HG02870 (cell line): ENCODE data around the gene FGR.

ENCODE experiments used
- ATAC-seq: cut with Tn5 transposase; IDR thresholded peaks from one replicate; pipeline ENCODE4 v1.9.1; 2021; ENCODE audit warnings: mild to moderate bottlenecking, moderate library complexity; ENCODE audit not compliant: unreplicated experiment

Gene FGR

DNA sequence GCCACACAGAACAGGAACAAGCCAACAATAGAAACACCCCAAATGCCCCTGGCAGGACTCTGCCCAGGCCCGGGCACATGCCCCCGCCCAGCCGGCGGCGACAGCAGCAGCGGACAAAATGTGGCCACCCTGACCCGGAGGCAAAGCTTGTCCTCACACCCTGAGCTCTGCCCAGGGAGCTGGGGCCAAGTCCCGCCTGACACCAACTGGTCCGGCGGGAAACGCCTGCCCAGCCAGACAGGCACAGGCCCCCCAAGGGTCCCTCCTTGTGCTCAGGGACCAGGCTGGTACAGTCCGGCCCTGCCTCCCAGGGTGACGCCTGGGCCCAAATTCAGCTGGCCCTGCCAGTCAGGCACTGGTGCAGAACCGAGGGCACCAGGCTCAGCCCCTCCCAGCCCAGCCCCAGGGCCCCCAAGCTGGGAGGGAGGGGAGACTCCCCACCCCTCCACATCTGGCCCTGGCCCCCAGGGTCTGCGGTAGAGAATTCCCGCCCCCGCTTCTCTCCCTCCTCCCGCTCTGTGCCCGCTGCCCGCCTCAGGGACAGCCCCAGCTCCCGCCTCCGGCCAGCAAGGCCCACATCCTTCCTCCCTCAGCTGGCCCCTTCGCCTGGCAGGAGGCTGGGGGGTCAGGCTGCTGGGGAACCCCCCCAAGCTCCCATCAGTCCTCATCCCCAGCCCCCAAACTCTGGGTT is 33.1 kb downstream of the FGR start:
- no peak for ATAC-seq

DNA sequence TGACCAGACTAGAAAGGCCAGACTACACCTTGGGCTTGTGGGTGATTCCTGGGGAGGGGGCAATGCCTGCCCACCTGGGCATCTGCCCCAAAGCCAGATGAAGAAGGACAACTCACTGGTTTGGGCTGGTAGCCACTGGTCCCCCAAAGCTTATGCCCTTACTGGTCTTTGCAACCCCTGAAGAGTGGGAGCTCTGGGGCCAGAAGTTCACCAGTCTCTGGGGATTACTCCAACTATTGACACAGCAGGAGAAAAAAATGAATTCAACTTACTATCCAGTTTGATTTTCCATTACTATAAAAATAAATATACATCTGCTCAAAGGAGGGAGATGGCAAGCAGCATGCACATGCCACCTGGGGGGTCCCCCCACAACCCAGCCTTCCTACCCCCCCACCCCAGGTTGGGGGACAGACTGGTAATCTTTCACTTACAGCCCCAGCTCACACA is 33.6 kb downstream of the FGR start:
- no peak for ATAC-seq

DNA sequence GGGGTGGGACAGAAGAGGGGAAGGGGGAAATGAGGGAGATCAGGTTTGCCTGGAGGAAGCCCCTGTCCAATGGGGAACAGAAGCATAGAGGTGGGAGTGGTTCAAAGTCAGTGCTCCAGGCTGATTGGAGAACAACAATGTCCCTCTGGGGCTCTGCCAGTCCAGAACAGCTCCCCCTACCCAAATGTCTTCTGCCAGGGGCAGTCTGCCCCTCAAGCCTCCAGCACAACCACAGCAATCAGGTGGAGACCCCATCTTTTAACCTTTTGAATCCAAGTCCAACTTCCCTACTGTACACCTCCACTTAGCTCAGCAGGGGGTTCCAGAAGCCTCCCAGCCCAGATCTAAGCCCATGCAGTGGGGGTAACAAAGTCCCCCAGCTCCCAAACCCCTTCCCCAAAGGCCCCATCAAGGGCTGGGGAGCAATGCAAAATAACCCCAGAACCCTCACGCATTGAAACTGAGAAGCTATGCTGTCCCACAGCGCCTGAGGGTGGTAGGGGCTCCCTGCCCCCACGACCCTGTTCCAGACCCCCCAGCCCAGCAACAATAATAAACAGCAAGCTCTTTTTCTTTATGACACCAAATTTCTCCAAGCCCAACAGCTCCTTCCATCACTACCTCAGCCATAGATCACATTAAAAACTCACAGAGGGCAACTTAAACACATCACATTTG is 34.3 kb downstream of the FGR start:
- no peak for ATAC-seq

DNA sequence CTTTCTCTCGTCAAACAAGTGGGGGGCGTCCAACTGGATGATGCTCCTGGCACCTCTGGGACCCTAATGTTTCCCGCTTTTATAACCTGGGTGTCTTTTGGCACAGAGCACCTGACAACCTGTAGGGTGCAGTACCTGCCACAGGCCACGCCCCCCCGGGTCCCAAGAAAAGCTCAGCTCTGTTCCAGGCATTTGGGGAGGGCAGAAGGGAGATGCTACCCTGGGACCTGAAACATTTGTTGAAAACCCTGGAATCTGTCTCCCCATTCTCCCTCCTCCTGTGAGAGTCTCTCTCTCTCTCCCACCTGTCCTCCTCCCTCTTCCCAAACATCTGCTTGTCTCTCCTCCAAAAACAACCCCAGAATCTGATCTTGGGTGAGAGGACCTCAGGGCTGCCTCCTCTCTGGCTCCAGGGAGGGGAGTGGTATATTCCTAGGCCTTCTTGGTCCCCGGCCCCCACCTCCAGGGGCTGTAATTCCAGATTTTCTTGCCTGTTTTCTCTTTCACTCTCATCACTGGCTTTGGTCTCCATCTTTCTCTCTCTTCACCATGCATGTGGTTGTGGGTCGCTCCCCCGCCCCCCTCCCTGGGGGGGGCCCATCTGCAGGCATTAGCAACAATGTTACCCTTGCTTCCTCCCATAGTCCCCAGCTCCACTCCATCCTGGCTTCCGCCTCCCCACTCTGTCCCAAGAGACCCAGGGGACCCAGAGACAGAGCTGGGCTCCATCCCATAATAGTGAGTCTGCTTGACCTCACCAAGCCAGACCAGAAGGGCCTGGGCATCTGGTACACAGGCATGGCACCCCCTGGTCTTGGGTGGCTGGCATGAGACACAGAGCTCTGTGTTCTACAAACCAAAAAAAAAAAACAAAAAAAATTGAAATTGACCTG is 35.1 kb downstream of the FGR start:
- no peak for ATAC-seq

DNA sequence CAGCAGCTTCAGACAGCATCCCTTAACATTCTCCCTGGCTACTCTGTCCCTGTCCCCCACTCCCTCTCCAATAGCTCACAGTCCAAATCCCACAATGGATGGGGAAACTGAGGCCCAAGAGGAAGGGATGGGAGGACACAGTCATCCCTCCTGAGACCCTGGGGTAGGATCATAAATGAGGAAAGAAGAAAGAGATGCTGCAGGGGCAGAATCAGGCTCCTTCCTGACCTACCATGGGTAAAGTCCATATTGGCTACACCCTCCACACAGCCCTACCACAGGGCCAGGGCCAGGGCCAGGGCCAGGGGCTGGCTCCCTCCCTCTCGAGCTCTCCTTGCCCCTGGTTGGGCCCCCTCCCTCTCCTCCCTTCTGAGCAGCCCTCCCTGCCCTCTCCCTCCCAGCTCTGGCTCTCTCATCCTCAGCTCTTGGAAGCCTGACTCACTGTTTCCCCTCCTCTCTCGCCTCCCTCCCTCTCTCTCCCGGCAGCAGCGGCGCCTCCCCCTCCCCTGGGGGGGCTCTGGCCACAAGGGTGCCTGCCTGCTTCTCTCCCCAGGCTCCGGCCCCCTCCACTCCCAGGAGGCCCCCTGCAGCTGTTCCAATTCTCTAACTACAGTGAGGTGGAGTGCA is 36.0 kb downstream of the FGR start:
- ATAC-seq = no peak

DNA sequence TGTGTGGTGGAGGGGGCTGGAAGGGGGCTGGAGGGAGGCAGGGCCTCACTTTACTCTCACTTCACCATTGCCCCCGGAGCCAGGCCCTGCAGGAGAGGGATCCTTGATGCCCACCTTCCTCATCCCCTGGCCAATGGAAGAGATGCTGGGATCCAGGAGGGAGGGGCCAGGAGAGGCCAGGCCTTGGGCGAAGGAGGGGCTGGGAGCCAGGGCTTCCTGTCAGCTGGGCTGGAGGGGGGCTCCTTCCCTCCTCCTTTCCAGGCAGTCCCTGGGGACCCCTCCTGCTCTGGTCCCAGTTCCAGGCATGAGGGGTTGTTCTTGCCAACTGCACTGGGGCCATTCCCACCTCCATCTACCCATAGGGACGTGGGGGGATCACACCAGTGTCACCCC is 36.7 kb downstream of the FGR start:
- no peak for ATAC-seq

DNA sequence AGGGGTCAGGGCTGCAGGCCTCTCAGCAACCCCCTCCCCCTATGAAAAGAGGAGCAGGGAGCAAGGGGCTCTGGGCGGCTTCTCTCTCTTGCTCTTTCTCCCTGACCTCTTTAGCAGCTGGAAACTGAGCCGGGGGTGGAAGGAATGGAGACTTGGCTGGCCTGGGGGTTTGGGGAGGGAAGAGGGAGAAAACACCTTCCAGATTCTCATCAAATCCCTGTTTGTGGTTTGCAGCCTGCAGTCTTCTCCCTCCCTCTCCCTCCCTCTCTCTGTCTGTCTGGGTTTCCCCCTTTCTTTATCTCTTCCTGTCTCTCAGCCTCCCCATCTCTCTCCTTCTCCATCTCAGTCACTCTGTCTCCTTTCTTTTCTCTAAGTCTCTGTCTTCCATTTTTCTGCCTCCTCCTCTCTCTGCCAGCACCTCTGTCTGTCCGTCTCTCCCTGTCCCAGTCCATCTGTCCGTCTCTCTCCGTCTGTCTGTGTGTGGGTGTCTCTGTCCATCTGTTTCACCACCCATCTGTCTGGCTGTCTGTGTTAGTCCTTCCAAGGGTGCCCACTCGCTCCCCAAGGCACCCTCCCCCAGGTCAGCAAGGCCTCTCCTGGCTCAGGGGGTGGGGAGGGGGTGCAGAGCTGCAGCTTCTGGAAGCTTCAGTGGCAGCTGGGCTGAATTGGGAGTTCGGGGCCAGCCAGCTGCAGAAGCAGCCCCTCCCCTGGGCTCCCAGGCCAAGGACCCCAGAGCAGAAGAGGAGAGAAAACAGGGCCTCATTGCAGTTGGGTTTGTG is 37.3 kb downstream of the FGR start:
- ATAC-seq = no peak

DNA sequence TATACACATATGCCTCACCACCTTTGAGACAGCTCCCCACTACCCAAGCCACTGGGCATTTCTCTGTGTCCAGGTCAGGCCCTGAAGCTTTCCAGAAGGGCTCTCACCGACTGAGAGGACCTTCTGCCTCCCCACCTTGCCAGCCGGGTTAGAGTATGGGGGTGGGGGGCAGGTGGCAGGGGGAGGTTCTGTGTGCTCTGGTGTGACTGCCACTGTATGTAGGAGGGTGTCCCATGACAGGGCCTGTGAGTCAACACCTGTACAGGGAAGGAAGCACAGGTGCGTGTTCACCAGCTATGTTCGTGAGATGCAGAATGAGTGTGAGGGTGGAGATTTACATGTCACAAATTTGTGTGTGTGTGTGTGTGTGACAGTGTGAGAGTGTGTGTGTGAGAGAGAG is 38.0 kb downstream of the FGR start:
- ATAC-seq = no peak

DNA sequence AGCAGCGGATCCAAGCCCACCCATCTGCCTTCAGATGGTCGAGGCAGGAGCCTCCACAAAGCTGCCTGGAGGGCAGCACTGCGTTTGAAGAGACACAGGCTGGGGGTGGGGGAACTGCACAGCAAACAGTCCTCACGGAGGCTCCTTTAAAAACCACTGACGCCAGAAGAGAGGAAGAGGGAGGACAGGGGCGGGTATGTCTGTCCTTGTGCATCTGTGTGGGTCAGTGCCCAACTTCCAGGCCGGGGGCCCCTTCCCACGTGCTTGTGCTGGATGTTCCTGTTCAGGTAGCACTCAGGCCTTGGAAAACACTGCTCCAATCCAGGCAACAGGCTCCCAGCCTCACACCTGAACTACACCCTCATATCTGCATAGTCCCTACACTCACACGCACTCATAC is 38.7 kb downstream of the FGR start:
- ATAC-seq = no peak

DNA sequence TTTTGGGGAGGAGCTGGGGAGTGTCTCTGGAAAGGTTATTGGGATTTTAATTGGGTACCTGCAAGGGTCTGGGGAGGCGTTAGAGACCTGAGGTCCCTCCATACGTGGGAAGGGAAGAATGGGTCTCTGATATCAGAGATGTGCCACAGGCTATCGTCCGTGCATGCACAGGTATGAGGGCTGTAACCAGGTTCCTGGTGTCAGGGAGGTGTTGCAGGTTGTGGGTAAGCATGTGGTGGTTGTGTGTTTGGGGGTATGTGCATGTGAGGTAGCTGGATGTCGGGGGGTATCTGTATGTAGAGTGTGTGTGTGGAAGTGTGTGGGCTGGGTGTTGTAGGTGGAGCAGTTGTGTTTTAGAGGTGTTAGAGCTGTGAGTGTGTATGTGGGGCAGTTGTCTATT is 39.4 kb downstream of the FGR start:
- ATAC-seq = no peak

DNA sequence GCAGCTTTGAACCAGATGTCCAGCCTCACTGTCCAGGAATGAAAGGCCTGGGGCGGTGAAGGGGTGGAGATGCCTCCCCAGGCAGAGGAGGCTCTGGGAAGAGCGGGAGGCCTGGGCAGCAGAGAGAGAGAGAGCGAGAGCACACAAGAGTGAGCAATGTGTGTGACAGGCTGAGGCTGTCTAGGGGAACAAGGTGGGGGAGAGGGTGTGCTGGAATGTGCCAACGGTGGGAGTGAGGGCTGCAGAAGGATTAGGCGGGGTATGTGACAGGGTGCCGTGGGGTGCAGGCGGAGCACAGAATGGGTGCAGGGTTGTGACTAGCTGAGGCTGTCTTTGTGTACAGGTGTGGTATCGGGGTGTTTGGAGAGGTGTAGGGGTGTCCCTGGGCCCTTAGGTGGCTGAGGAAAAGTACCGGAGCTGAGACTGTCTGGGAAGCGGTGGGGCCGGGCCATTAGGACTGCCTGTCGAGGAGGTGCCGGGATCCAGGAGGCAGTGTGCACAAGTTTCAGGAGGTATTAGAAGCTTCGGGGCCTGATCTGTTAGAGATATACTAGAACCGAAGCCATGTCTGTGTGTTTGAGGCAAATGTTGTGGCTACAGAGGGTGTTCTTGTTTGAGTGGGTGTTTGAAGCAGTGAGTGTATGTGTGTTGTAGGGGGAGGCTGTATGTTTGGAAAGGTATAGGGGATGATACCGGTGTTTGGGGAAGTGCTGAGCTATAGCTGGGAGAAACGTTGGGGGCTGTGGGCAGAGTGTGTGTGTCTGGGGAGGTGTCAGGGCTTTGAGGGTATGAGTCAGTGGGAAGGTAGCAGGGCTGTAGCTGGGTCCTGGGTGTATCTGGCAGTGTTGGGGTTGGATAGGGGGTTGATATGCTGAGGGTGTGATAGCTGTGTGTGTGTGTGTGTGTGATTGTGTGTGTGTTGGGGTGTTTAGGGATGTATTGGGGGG is 40.1 kb downstream of the FGR start:
- no peak for ATAC-seq

DNA sequence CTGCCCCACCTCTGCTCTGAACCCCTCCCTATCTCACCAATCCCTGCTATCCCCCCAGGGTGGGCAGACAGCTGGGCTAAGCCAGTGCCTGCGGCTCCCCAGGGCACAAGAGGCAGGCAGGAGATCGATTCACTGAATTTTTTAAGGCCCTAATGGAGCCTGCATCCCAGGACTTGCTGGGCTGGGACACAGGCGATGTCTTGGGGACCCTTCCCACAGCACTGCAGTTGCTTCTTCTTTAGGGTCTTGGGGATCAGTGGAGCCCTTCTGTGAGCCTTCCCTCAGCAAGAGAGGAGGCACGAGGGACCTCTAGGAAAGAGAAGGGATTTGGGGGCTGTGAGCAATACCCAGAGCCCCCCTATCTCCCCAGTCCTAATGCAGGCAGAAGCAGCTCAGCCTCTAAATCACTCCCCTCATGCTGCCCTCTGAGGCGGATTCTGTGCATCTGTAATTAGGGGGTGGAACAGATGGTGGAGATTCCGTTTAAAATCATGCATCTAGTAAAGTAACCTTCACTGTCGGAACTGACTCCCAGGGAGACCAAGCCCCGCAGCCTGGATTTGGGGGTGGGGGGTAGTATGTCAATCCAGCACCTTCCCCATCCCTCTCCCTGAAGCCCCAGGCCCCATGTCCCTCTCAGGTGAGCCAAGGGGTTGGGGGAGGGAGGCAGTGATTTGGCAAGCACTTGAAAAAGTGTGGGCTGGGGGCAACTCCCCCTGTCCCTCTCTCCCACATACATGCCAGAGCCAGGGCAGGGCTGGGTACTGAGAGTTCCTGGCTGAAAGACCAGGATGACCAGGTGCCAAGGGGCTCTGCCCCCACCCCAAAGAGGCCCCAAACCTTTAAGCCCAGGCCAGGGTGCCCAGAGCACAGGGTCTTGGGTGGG is 41.1 kb downstream of the FGR start:
- no peak for ATAC-seq

DNA sequence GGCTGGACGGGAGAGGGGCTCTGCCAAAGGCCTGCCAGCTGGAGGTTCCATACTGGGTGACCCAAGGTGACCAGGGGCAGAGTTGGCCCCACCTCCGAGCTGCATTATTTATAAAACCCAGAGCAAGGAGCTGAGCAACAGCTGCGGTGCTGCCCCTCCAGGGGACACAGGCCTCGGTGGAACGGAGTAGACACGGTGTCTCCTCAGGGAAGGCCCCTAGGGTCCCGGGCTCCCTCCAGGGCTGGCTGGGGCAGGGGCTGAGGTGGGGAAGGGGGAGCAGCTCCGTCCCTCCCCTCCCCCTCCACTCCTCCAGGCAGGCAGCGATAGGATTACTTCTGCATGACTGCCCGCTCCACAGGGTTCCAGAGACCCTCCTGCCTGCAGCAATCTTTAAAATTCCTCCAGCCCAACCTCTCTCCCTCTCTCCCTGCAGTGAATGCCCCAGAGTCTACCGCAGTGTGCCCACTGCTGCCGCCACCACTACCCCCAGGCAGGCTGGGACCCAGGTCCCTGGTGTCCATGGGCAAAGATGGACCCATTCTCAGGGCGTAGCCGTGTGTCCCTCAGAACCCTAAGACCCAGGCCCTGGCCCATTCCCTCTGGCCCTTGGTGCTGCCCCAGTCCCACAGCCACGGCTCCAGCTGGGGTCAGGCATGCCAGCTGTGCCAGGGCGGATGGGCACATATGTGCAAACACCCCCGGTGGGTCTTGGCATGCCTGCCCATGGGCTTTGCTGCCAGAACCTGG is 41.9 kb downstream of the FGR start:
- ATAC-seq = no peak

DNA sequence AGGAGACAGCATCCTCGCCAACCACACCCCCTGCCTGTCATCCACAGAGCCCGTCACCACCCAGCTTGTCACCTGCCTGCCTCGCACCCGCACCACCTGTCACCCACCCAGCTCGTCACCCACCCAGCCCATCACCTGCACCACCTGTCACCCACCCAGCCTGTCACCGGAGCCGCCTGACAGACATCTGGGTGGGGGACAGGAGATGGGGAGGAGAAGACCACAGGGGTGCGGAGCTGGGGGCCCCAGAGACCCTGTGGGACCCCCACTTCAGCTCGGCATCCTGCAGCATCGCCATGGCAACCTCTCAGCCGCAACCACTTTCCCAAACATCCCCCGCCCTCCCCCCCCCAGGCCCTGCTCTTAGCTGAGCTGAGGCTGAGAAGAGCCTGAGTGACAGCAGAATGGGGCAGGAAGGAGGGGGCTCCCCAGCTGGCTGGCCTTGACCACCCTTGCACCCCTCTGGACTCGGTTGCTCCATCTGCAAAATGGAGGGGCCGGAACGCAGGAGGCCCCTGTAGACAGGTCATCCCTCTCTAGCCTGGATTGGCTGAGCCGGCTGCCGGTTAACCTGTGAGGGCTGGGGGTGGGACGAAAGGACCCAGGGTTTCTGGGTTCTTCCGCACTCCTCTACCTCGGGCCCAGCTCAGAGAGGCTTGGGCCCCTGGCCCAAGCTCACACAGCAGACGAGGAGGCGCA is 42.6 kb downstream of the FGR start:
- no peak for ATAC-seq

DNA sequence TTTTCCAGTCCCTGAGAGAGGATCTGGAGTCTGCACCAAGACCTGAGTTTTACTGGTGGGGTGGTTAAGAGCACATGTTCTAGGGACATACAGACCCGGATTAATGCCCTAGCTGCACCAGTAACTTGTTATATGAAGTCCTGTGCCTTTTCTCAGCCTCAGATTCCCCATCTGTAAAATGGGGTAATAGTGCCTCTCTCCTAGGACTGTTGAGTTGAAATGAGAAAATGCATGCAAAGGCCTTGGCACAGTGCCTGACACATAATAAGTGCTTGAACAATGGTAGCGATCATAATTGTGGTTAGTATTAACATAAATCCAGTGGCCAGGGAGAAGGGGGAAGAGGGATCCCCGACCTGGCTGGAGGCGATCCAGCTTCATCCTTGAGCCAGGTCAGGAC is 43.4 kb downstream of the FGR start:
- no peak for ATAC-seq

DNA sequence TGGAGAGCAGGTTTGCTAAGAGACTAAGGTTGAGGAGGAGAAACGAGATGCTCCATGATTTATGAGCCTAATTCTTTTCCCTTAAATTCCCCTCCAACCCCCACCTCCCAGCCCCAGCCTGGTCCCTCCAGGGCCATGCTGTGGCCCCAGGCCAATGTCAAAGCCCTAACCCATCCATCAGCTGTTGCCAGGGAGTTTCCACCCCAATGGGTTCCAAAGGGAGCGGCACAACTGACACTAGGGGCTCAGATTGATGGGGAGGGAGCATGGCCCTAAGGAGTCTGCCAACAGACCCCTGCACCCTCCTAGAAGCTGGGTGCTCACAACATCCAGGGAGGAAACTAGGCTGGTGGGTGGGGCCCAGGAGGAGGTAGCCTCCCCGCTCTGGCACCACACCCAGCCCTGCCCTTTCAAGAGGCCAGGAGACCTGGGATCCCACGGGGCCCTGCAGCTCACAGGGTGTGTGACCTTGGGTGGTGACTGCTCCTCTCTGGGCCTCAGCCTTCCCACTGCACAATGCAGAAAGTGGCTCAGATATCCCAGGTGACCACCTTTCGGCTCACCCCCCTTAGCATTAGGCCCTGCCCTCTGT is 44.0 kb downstream of the FGR start:
- ATAC-seq = no peak
